ENCODE data around the gene TDRD3. TPM values are rescaled to one million over a fixed set of nuclear protein-coding genes. Genes with fewer than 3 reads are reported as not detected.
A peak's percentile ranks its signal among the peaks of the same experiment; 100 is the strongest.

The TDRD3 gene
- total and polyA plus RNA-seq, 7 experiments from 2014 or later, result 8.3 to 33.6 (median 25.8) TPM

DNA sequence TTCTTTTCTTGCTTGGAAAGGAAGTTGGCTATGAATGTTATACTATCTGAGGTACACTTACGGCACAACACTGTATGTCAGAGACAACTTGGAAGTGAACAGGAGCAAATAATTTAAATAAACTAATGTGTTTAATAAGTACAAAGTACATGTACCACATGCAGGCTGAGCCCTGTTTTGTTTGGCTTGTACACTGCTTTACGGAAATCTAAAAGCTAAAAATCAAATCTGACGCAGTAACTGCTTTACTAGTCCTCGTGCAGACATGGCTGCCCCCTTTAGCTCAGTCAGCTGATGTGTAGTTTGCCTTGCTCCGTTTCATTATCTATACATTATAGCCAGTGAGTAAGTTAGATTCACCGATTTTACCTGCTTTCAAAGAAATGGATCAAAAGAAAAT, 36.5 kb downstream of the TDRD3 start:
- intact Hi-C loops (cut with micrococcal nuclease), result loop anchor here (5.0 to 10.0 kb wide), 6 partner anchors 96 to 959 kb away; no protein-coding TSS in a partner anchor
- CTCF ChIA-PET, result interaction anchor here (0.6 kb wide), 1 partner anchor 1042 kb away, joined by 3 read pairs; no protein-coding TSS in a partner anchor

DNA sequence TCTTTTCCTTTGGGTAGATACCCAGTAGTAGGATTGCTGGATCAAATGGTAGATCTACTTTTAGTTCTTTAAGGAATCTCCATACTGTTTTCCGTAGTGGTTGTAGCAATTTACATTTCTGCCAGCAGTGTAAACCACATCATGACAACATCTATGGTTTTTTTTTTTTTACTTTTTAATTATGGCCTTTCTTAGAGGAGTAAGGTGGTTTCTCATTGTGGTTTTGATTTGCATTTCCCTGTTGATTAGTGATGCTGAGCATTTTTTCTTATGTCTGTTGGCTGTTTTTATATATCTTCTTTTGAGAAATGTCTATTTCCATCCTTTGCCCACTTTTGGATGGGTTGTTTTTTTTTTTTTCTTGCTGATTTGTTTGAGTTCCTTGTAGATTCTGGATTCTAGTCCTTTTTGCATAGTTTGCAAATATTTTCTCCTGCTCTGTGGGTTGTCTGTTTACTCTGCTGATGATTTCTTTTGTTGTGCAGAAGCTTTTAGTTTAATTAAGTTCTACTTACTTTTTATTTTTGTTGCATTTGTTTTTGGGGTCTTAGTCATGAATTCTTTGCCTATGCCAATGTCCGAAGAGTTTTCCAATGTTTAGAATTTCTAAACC, 38.8 kb downstream of the TDRD3 start:
- ChIA-PET CTCF (no interaction called here), POLR2A (no interaction called here)
- no peak overlapping the region for H3K4me3 ChIP-seq (ENCODE audit: low read length)
- Mint-ChIP-seq H3K9me3 (peaks cover 0 to 4% (median 0%) of the 10 kb centered on the region in 11 donors), H3K27ac (no peak overlapping the region), H3K4me1 (peaks cover 11 to 28% (median 26%) of the 10 kb centered on the region in 7 donors), H3K27me3 (no peaks in the 10 kb centered on the region), H3K4me3 (no peak overlapping the region), H3K36me3 (peaks cover 0 to 4% (median 0%) of the 10 kb centered on the region in 5 donors)
- DNase-seq, result no peak
- peaks cover 0 to 4% of the 10 kb centered on the region in 2 donors for H3K4me1 ChIP-seq (ENCODE audit: control insufficient read depth in 2 of 2, insufficient read depth in 2 of 2, low read length in 2 of 2)
- H3K27ac ChIP-seq (ENCODE audit: low read depth, low read length), result no peak overlapping the region
- no peaks in the 10 kb centered on the region for H3K36me3 ChIP-seq (ENCODE audit: control insufficient read depth in 2 of 3, insufficient read depth in 3 of 3, low read length in 3 of 3)
- intact Hi-C loops (cut with micrococcal nuclease), result loop anchor here in 1 of 2 donors (10.0 kb wide), 4 partner anchors 441 to 961 kb away; no protein-coding TSS in a partner anchor
- H3K27me3 ChIP-seq (ENCODE audit: control insufficient read depth in 2 of 2, insufficient read depth in 2 of 2, low read length in 2 of 2), result no peaks in the 10 kb centered on the region
- H3K9me3 ChIP-seq (ENCODE audit: control insufficient read depth in 2 of 3, low read length in 3 of 3), result no peaks in the 10 kb centered on the region
- no peak for ATAC-seq

More for the DNA sequence above, 36.5 kb downstream of the TDRD3 start:
- Histone ChIP-seq H3K27me3 (ENCODE audit: control insufficient read depth in 2 of 2, insufficient read depth in 2 of 2, low read length in 2 of 2) (no peaks in the 10 kb centered on the region), H3K4me3 (ENCODE audit: low read length) (no peak overlapping the region), H3K9me3 (ENCODE audit: control insufficient read depth in 2 of 3, low read length in 3 of 3) (no peaks in the 10 kb centered on the region), H3K36me3 (ENCODE audit: control insufficient read depth in 2 of 3, insufficient read depth in 3 of 3, low read length in 3 of 3) (no peaks in the 10 kb centered on the region), H3K4me1 (ENCODE audit: control insufficient read depth in 2 of 2, insufficient read depth in 2 of 2, low read length in 2 of 2) (peaks cover 0 to 4% of the 10 kb centered on the region in 2 donors), H3K27ac (ENCODE audit: low read depth, low read length) (no peak overlapping the region)
- POLR2A ChIA-PET, result no interaction called here
- no peaks in the 10 kb centered on the region for H3K27me3 Mint-ChIP-seq
- DNase-seq, result no peak
- H3K9me3 Mint-ChIP-seq, result peaks cover 0 to 4% (median 0%) of the 10 kb centered on the region in 11 donors
- H3K4me3 Mint-ChIP-seq, result no peak overlapping the region
- H3K4me1 Mint-ChIP-seq, result peaks cover 11 to 24% (median 24%) of the 10 kb centered on the region in 7 donors
- no peak for ATAC-seq
- H3K36me3 Mint-ChIP-seq, result peaks cover 0 to 4% (median 0%) of the 10 kb centered on the region in 5 donors
- no peak overlapping the region for H3K27ac Mint-ChIP-seq

DNA sequence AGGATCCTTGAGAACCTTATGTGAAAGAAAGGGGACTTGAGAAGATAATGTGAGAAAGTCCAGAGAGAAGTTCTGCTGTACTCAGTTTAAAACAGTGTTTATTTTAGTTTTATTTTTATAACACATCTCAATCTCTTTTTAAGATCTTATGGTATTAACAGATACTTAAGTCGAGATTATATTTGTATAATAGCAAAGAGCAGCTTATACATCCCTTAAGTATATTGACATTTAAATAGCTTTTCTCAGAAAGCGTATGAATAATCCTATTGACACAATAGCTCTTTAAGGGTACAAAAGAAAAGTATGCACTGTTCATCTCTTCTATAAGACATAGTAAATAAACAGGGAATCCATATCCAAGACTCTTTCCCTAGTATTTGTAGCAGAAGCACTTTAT, 42.2 kb downstream of the TDRD3 start:
- no peak overlapping the region for H3K27ac ChIP-seq (ENCODE audit: low read depth, low read length)
- no peaks in the 10 kb centered on the region for H3K27me3 ChIP-seq (ENCODE audit: control insufficient read depth in 2 of 2, insufficient read depth in 2 of 2, low read length in 2 of 2)
- no peak for DNase-seq
- H3K4me1 ChIP-seq (ENCODE audit: control insufficient read depth in 2 of 2, insufficient read depth in 2 of 2, low read length in 2 of 2), result peaks cover 0 to 4% of the 10 kb centered on the region in 2 donors
- no peak for ATAC-seq
- intact Hi-C loops (cut with micrococcal nuclease), result loop anchor here in 1 of 2 donors (10.0 kb wide), 4 partner anchors 444 to 964 kb away; no protein-coding TSS in a partner anchor
- no peaks in the 10 kb centered on the region for H3K27me3 Mint-ChIP-seq
- no peak overlapping the region for H3K4me3 ChIP-seq (ENCODE audit: low read length)
- POLR2A ChIA-PET, result no interaction called here
- H3K36me3 Mint-ChIP-seq, result peaks cover 0 to 5% (median 4%) of the 10 kb centered on the region in 5 donors
- H3K36me3 ChIP-seq (ENCODE audit: control insufficient read depth in 2 of 3, insufficient read depth in 3 of 3, low read length in 3 of 3), result no peaks in the 10 kb centered on the region
- H3K4me1 Mint-ChIP-seq, result peaks cover 11 to 28% (median 26%) of the 10 kb centered on the region in 7 donors
- peaks cover 0 to 4% (median 0%) of the 10 kb centered on the region in 11 donors for H3K9me3 Mint-ChIP-seq
- no peak overlapping the region for H3K27ac Mint-ChIP-seq
- H3K4me3 Mint-ChIP-seq, result no peak overlapping the region
- CTCF ChIA-PET, result interaction anchor here (1.6 kb wide), 1 partner anchor 9 kb away, joined by 7 read pairs; no protein-coding TSS in a partner anchor
- H3K9me3 ChIP-seq (ENCODE audit: control insufficient read depth in 2 of 3, low read length in 3 of 3), result no peaks in the 10 kb centered on the region

DNA sequence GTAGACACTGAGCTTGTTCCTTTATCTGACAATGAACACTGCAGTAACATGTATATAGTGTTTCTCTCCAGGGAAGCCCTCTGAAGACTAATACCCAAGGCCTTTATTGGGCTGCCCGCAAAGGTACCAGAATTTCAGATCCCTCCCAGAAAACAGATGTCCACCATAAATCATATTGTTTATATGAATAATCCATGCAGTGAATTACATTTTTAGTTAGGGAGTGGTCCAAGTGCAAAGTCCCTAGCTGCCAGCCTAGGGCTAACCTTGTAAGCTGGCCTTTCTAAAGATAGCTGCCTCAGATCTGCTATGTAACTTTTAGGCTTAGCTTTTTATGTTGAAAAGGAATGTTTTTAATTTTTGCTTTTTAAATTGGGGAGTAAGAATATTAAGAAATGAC, 44.7 kb downstream of the TDRD3 start:
- Mint-ChIP-seq H3K27me3 (no peaks in the 10 kb centered on the region), H3K27ac (no peak overlapping the region), H3K9me3 (no peaks in the 10 kb centered on the region), H3K36me3 (peaks cover 0 to 10% (median 0%) of the 10 kb centered on the region in 5 donors), H3K4me1 (peaks cover 2 to 13% (median 11%) of the 10 kb centered on the region in 7 donors), H3K4me3 (no peak overlapping the region)
- Histone ChIP-seq H3K36me3 (ENCODE audit: control insufficient read depth in 2 of 3, insufficient read depth in 3 of 3, low read length in 3 of 3) (no peaks in the 10 kb centered on the region), H3K4me1 (ENCODE audit: control insufficient read depth in 2 of 2, insufficient read depth in 2 of 2, low read length in 2 of 2) (no peaks in the 10 kb centered on the region), H3K27ac (ENCODE audit: low read depth, low read length) (no peak overlapping the region), H3K4me3 (ENCODE audit: low read length) (no peak overlapping the region), H3K27me3 (ENCODE audit: control insufficient read depth in 2 of 2, insufficient read depth in 2 of 2, low read length in 2 of 2) (no peaks in the 10 kb centered on the region), H3K9me3 (ENCODE audit: control insufficient read depth in 2 of 3, low read length in 3 of 3) (no peaks in the 10 kb centered on the region)
- ATAC-seq, result no peak
- ChIA-PET CTCF (no interaction called here), POLR2A (no interaction called here)
- intact Hi-C loops (cut with micrococcal nuclease), result no loop called here
- no peak for DNase-seq

DNA sequence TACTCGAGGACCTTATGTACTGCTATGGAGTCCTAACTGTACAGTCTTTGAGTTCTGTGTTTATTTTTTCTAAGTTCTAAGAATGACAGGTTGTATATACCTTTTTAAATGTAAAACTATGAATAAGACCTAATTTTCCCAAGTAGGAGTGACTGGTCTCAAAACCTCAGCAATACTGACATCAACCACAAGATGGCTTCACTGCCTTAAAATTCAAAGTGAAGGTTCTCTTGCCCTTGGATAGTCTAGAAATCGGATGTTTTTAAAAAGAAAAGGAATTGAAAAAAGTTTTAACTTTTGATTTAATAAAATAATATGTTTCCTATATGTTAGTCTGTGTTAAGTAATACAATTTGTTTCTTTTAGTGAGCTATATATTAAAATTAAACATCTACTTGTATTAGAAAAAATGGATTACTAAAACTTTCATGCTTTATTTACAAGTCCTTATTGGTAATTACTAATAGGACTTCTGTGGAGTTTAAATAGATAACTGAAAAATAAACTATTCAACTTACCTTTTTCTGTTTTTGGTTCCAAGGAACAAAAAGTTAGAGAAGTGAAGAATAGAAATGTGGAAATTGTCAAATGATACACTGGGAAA, 52.0 kb downstream of the TDRD3 start:
- H3K4me3 Mint-ChIP-seq, result no peak overlapping the region
- no peak for ATAC-seq
- peaks cover 0 to 24% (median 3%) of the 10 kb centered on the region in 5 donors for H3K36me3 Mint-ChIP-seq
- H3K27me3 Mint-ChIP-seq, result no peaks in the 10 kb centered on the region
- Histone ChIP-seq H3K27me3 (ENCODE audit: control insufficient read depth in 2 of 2, insufficient read depth in 2 of 2, low read length in 2 of 2) (no peaks in the 10 kb centered on the region), H3K9me3 (ENCODE audit: control insufficient read depth in 2 of 3, low read length in 3 of 3) (no peaks in the 10 kb centered on the region), H3K27ac (ENCODE audit: low read depth, low read length) (no peak overlapping the region), H3K4me3 (ENCODE audit: low read length) (no peak overlapping the region), H3K36me3 (ENCODE audit: control insufficient read depth in 2 of 3, insufficient read depth in 3 of 3, low read length in 3 of 3) (no peaks in the 10 kb centered on the region), H3K4me1 (ENCODE audit: control insufficient read depth in 2 of 2, insufficient read depth in 2 of 2, low read length in 2 of 2) (no peaks in the 10 kb centered on the region)
- H3K9me3 Mint-ChIP-seq, result no peaks in the 10 kb centered on the region
- ChIA-PET CTCF (interaction anchor here (1.2 kb wide), 1 partner anchor 10 kb away, joined by 7 read pairs; no protein-coding TSS in a partner anchor), POLR2A (no interaction called here)
- peak in 4 of 9 donors; percentile 5 to 24 (median 16) for DNase-seq
- H3K4me1 Mint-ChIP-seq, result no peaks in the 10 kb centered on the region
- no peak overlapping the region for H3K27ac Mint-ChIP-seq
- intact Hi-C loops (cut with micrococcal nuclease), result no loop called here

DNA sequence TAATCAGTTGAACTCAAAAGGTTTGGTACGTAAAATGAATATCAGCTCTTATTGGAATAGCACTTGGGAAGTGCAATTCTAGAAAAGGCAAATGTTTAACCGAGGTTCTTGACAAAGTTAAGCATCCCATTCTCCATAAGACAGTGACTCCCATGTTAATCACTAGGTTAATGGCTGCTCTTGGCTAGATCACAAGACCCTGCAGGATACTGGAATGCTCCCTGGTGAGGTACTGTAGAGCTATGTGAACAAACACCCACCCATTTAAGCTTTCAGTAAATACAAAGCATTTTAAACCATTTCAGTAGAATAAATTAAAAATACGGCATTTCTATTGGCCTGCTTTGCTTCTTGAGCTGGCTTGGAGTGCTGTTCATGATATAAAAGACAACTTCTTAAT, 56.5 kb downstream of the TDRD3 start:
- H3K27me3 Mint-ChIP-seq, result no peaks in the 10 kb centered on the region
- H3K4me3 Mint-ChIP-seq, result no peak overlapping the region
- peaks cover 0 to 30% (median 5%) of the 10 kb centered on the region in 5 donors for H3K36me3 Mint-ChIP-seq
- DNase-seq, result no peak
- H3K9me3 Mint-ChIP-seq, result no peaks in the 10 kb centered on the region
- ChIA-PET POLR2A (no interaction called here), CTCF (no interaction called here)
- H3K4me1 Mint-ChIP-seq, result no peaks in the 10 kb centered on the region
- H3K27me3 ChIP-seq (ENCODE audit: control insufficient read depth in 2 of 2, insufficient read depth in 2 of 2, low read length in 2 of 2), result no peaks in the 10 kb centered on the region
- no peaks in the 10 kb centered on the region for H3K4me1 ChIP-seq (ENCODE audit: control insufficient read depth in 2 of 2, insufficient read depth in 2 of 2, low read length in 2 of 2)
- intact Hi-C loops (cut with micrococcal nuclease), result no loop called here
- no peak overlapping the region for H3K4me3 ChIP-seq (ENCODE audit: low read length)
- H3K9me3 ChIP-seq (ENCODE audit: control insufficient read depth in 2 of 3, low read length in 3 of 3), result no peaks in the 10 kb centered on the region
- no peak overlapping the region for H3K27ac ChIP-seq (ENCODE audit: low read depth, low read length)
- no peaks in the 10 kb centered on the region for H3K36me3 ChIP-seq (ENCODE audit: control insufficient read depth in 2 of 3, insufficient read depth in 3 of 3, low read length in 3 of 3)
- H3K27ac Mint-ChIP-seq, result no peak overlapping the region
- no peak for ATAC-seq
